GM12878 (cell line): ENCODE results near the gene PLEKHA6.

Source experiments
- ATF7 ChIP-seq: fragments of 450-650 bp; IDR thresholded peaks from 2 replicates; pipeline ENCODE4 v1.6.1; 2016; ENCODE audit warnings: low read depth, mild to moderate bottlenecking
- BHLHE40 ChIP-seq, 2 experiments: fragments of 450-650 bp in 1 of 2; IDR thresholded peaks; 2 replicates each; pipeline ENCODE4 v1.6.1; 2011 to 2017; ENCODE audit warnings: low read depth in 2 of 2, borderline replicate concordance in 1 of 2, improper control_type of control experiment in 1 of 2, low read length in 1 of 2, mild to moderate bottlenecking in 1 of 2
- CBX3 ChIP-seq: fragments of 200-600 bp; sonication (generic); IDR thresholded peaks from 2 replicates; pipeline ENCODE4 v1.6.1; 2016; ENCODE audit warnings: low read depth, borderline replicate concordance
- GABPA ChIP-seq: IDR thresholded peaks from 2 replicates; pipeline ENCODE4 v1.6.1; 2014; ENCODE audit warnings: antibody characterized with exemption, low read depth, mild to moderate bottlenecking, inconsistent platforms
- NBN ChIP-seq: fragments of 450-650 bp; IDR thresholded peaks from 2 replicates; pipeline ENCODE4 v1.6.1; 2016
- NFYB ChIP-seq: IDR thresholded peaks from 2 replicates; pipeline ENCODE4 v1.6.1; 2011; ENCODE audit warnings: low read depth, mild to moderate bottlenecking, low read length, improper control_type of control experiment, moderate library complexity; ENCODE audit not compliant: insufficient read depth
- TF ChIP-seq, protein P1 (sequence below), 3 experiments: IDR thresholded peaks in 2 of 3; conservative IDR thresholded peaks in 1 of 3; 2 replicates each; pipeline ENCODE4 v1.5.1; 2011; ENCODE audit warnings: low read depth in 3 of 3, low read length in 3 of 3, mild to moderate bottlenecking in 3 of 3, control low read depth in 2 of 3, moderate library complexity in 2 of 3, inconsistent platforms in 1 of 3, mixed read lengths in 1 of 3; ENCODE audit not compliant: control insufficient read depth in 2 of 3, insufficient read depth in 1 of 3; ENCODE audit errors: extremely low read depth in 1 of 3
- TF ChIP-seq, protein P2 (sequence below): fragments of 450-650 bp; IDR thresholded peaks from 2 replicates; pipeline ENCODE4 v1.6.1; 2017; ENCODE audit warnings: antibody characterized with exemption, mild to moderate bottlenecking, moderate library complexity

DNA sequence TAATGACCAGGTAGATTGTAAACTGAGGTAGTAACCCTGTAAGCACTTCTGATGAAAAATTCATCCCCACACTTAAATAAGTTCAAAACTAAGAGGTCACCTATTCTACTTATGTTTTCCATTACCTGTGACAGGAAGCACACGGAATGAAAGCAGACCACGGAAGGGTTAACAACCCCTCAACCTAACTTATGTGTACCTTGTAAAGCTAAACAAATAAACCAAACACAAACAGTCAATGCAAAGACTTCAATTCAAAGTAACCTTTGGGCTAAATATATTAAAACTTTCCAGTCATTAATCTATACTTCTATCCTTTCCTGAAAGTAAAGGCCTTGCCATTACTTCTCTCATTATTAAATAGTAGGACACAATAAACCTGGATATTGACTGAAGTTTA is 44.9 kb upstream of the PLEKHA6 start:
- TF ChIP-seq CBX3, result no peak
- no peak for TF ChIP-seq ATF7
- no peak for TF ChIP-seq NBN
- TF ChIP-seq, protein P1, sequence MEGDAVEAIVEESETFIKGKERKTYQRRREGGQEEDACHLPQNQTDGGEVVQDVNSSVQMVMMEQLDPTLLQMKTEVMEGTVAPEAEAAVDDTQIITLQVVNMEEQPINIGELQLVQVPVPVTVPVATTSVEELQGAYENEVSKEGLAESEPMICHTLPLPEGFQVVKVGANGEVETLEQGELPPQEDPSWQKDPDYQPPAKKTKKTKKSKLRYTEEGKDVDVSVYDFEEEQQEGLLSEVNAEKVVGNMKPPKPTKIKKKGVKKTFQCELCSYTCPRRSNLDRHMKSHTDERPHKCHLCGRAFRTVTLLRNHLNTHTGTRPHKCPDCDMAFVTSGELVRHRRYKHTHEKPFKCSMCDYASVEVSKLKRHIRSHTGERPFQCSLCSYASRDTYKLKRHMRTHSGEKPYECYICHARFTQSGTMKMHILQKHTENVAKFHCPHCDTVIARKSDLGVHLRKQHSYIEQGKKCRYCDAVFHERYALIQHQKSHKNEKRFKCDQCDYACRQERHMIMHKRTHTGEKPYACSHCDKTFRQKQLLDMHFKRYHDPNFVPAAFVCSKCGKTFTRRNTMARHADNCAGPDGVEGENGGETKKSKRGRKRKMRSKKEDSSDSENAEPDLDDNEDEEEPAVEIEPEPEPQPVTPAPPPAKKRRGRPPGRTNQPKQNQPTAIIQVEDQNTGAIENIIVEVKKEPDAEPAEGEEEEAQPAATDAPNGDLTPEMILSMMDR (IDR thresholded peaks at IDR 0.05 in 2 of 3, conservative IDR thresholded peaks at IDR 0.05 in 1 of 3; ENCODE audit: control insufficient read depth in 2 of 3, extremely low read depth in 1 of 3, insufficient read depth in 1 of 3, low read depth in 3 of 3, low read length in 3 of 3), result no peak
- TF ChIP-seq NFYB, result no peak
- TF ChIP-seq GABPA, result no peak
- TF ChIP-seq, protein P2, sequence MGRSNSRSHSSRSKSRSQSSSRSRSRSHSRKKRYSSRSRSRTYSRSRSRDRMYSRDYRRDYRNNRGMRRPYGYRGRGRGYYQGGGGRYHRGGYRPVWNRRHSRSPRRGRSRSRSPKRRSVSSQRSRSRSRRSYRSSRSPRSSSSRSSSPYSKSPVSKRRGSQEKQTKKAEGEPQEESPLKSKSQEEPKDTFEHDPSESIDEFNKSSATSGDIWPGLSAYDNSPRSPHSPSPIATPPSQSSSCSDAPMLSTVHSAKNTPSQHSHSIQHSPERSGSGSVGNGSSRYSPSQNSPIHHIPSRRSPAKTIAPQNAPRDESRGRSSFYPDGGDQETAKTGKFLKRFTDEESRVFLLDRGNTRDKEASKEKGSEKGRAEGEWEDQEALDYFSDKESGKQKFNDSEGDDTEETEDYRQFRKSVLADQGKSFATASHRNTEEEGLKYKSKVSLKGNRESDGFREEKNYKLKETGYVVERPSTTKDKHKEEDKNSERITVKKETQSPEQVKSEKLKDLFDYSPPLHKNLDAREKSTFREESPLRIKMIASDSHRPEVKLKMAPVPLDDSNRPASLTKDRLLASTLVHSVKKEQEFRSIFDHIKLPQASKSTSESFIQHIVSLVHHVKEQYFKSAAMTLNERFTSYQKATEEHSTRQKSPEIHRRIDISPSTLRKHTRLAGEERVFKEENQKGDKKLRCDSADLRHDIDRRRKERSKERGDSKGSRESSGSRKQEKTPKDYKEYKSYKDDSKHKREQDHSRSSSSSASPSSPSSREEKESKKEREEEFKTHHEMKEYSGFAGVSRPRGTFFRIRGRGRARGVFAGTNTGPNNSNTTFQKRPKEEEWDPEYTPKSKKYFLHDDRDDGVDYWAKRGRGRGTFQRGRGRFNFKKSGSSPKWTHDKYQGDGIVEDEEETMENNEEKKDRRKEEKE, result no peak
- no peak for TF ChIP-seq BHLHE40 (IDR thresholded peaks at IDR 0.05; ENCODE audit: borderline replicate concordance in 1 of 2, low read depth in 2 of 2, low read length in 1 of 2)
